ENCODE results near the gene IFNL4.

Gene IFNL4

GRCh38 chr19:39196860-39197562 is 51.6 kb downstream of the IFNL4 start, which contains the start of gene NCCRP1:
Gene NCCRP1, plus strand, starts transcription at chr19:39196964. Its CDS starts 19 bp downstream, at chr19:39196983.
- H3K27ac ChIP-seq (ENCODE audit: low read depth in 2 of 2, low read length in 2 of 2), result no peak within 1 kb of the TSS
- peaks cover 0 to 5% of the 10 kb centered on the region in 2 donors for H3K4me1 ChIP-seq (ENCODE audit: control insufficient read depth in 2 of 2, insufficient read depth in 2 of 2, low read length in 2 of 2)
- no peak within 1 kb of the TSS for H3K4me3 ChIP-seq (ENCODE audit: low read length in 2 of 2)
- H3K36me3 ChIP-seq (ENCODE audit: control insufficient read depth in 2 of 2, insufficient read depth in 2 of 2, low read length in 2 of 2), result no peaks in the 10 kb centered on the region
- no peak within 1 kb of the TSS for H3K9ac ChIP-seq (ENCODE audit: low read depth in 1 of 2, low read length in 2 of 2)
- H3K27me3 ChIP-seq (ENCODE audit: control insufficient read depth in 2 of 2, insufficient read depth in 2 of 2, low read length in 2 of 2), result peaks cover 29 to 46% of the 10 kb centered on the region in 2 donors
- H3K9me3 ChIP-seq (ENCODE audit: control insufficient read depth in 2 of 2, low read length in 2 of 2), result no peaks in the 10 kb centered on the region

DNA sequence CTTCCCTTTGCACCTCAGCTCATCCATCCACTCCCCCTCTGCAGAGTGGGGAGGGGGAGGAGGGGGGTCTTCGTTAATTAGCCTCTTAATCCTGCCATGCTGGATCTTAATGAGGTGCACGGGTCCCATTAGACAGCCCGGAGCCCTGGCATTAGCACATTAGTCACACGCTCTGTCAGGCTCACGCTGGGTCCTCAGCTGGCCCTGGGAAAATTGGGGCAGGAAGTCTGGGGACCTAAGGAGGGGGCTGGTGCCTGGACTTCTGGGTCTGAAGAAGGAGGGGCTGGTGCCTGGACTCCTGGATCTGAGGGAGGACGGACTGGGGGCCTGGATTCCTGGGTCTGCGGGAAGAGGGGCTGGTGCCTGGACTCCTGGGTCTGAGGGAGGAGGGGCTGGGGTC is 52.3 kb downstream of the IFNL4 start:
- Histone ChIP-seq H3K36me3 (ENCODE audit: control insufficient read depth in 2 of 2, insufficient read depth in 2 of 2, low read length in 2 of 2) (no peaks in the 10 kb centered on the region), H3K4me1 (ENCODE audit: control insufficient read depth in 2 of 2, insufficient read depth in 2 of 2, low read length in 2 of 2) (peaks cover 0 to 5% of the 10 kb centered on the region in 2 donors), H3K9me3 (ENCODE audit: control insufficient read depth in 2 of 2, low read length in 2 of 2) (no peaks in the 10 kb centered on the region), H3K9ac (ENCODE audit: low read depth in 1 of 2, low read length in 2 of 2) (no peak overlapping the region), H3K27ac (ENCODE audit: low read depth in 2 of 2, low read length in 2 of 2) (no peak overlapping the region), H3K4me3 (ENCODE audit: low read length in 2 of 2) (no peak overlapping the region), H3K27me3 (ENCODE audit: control insufficient read depth in 2 of 2, insufficient read depth in 2 of 2, low read length in 2 of 2) (peaks cover 27 to 40% of the 10 kb centered on the region in 2 donors)
